Measurements from ENCODE around the gene DLG2.
"Not testable (repeated sequence)": the region's sequence is repeated elsewhere in the genome, so short reads cannot be mapped to it uniquely, and the experiment has no call there.

DNA sequence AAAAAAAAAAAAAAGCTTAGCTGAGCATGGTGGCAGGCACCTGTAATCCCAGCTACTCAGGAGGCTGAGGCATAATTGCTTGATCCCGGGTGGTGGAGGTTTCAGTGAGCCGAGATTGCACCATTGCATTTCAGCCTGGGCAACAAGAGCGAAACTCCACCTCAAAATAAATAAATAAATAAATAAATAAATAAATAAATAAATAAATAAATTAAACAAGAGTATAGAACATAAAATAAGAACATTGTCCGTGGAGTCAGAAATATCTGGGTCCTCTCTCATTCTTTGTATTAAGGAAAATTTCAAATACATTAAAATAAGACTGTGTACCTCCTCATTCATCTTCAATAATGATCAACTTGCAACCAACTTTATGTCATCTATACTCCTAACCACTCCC is 843.0 kb downstream of the DLG2 start:
- TF ChIP-seq, protein P1, sequence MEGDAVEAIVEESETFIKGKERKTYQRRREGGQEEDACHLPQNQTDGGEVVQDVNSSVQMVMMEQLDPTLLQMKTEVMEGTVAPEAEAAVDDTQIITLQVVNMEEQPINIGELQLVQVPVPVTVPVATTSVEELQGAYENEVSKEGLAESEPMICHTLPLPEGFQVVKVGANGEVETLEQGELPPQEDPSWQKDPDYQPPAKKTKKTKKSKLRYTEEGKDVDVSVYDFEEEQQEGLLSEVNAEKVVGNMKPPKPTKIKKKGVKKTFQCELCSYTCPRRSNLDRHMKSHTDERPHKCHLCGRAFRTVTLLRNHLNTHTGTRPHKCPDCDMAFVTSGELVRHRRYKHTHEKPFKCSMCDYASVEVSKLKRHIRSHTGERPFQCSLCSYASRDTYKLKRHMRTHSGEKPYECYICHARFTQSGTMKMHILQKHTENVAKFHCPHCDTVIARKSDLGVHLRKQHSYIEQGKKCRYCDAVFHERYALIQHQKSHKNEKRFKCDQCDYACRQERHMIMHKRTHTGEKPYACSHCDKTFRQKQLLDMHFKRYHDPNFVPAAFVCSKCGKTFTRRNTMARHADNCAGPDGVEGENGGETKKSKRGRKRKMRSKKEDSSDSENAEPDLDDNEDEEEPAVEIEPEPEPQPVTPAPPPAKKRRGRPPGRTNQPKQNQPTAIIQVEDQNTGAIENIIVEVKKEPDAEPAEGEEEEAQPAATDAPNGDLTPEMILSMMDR (IDR thresholded peaks at IDR 0.05; ENCODE audit: insufficient read depth, low read depth, low read length): not testable (repeated sequence)
- not testable (repeated sequence) for TF ChIP-seq EZH2 (IDR thresholded peaks at IDR 0.05; ENCODE audit: insufficient read depth, low read length)
